Hepatocyte (in vitro differentiated cells): ENCODE data around the gene PCDHGA7.

Source experiments
- CTCF ChIP-seq: fragments of 200-600 bp; sonication (generic); IDR thresholded peaks from 2 replicates; pipeline ENCODE4 v1.5.1; 2016; ENCODE audit warnings: antibody characterized with exemption, mild to moderate bottlenecking; ENCODE audit not compliant: poor library complexity
- EZH2 ChIP-seq: fragments of 200-600 bp; sonication (generic); IDR thresholded peaks from 2 replicates; pipeline ENCODE4 v1.6.1; 2016; ENCODE audit warnings: antibody characterized with exemption, mild to moderate bottlenecking, borderline replicate concordance

GRCh38 chr5:141399555-141400258, 17.2 kb downstream of the PCDHGA7 start:
- no peak for TF ChIP-seq CTCF
- TF ChIP-seq EZH2 = no peak
